Activated T-cell treated with anti-CD3 and anti-CD28 coated beads, Interleukin-2, amount 50 U/mL, for 4 hours (primary cell): ENCODE results near the gene SPOCK1. TPM values are rescaled to one million over a fixed set of nuclear protein-coding genes. Genes with fewer than 3 reads are reported as not detected.

Experiments used
- ATAC-seq, 2 donors: fragments of 200-7000 bp; cut with Tn5 transposase; one replicate each; pipeline ENCODE4 v1.10.0; 2021
- DNase-seq: peaks from one replicate; pipeline ENCODE4 v3.0.0-alpha.2; 2020
- H3K27me3 Mint-ChIP-seq: one replicate; pipeline ENCODE4 v1.8.0; 2021; ENCODE audit warnings: low read depth, mixed read lengths
- H3K36me3 Mint-ChIP-seq: one replicate; pipeline ENCODE4 v1.8.0; 2022; ENCODE audit warnings: mixed read lengths; ENCODE audit not compliant: insufficient read depth
- H3K4me1 Mint-ChIP-seq: one replicate; pipeline ENCODE4 v1.8.0; 2021; ENCODE audit warnings: low read depth, mixed read lengths
- H3K4me3 Mint-ChIP-seq: one replicate; pipeline ENCODE4 v1.8.0; 2021; ENCODE audit warnings: mild to moderate bottlenecking, moderate library complexity, mixed read lengths
- H3K9me3 Mint-ChIP-seq: one replicate; pipeline ENCODE4 v1.8.0; 2021; ENCODE audit warnings: mixed read lengths
- total RNA-seq, 3 donors: library from RNA; stranded (reverse); gene quantifications; one replicate each; pipeline ENCODE4 v1.2.1, GENCODE V29; 2021

SPOCK1 gene
- total RNA-seq, 3 donors from 2014 or later: not detected

- Mint-ChIP-seq H3K27me3 (peaks cover 3% of the 10 kb centered on the region), H3K9me3 (no peaks in the 10 kb centered on the region), H3K4me3 (no peak overlapping the region), H3K4me1 (no peaks in the 10 kb centered on the region), H3K36me3 (no peaks in the 10 kb centered on the region)
- no peak for ATAC-seq
- no peak for DNase-seq
Observed at GRCh38 chr5:137152616-137153015, 346.5 kb downstream of the SPOCK1 start.

- no peaks in the 10 kb centered on the region for H3K4me1 Mint-ChIP-seq
- ATAC-seq (no peak), DNase-seq (no peak)
- no peaks in the 10 kb centered on the region for H3K9me3 Mint-ChIP-seq
- no peak overlapping the region for H3K4me3 Mint-ChIP-seq
- peaks cover 3% of the 10 kb centered on the region for H3K27me3 Mint-ChIP-seq
- H3K36me3 Mint-ChIP-seq: no peaks in the 10 kb centered on the region
Observed at GRCh38 chr5:137148655-137149054, 350.5 kb downstream of the SPOCK1 start.

GRCh38 chr5:137148159-137148558 lies 351.0 kb downstream of the SPOCK1 start:
- H3K27me3 Mint-ChIP-seq: peaks cover 3% of the 10 kb centered on the region
- ATAC-seq (no peak), DNase-seq (no peak)
- H3K4me3 Mint-ChIP-seq: no peak overlapping the region
- H3K36me3 Mint-ChIP-seq: no peaks in the 10 kb centered on the region
- no peaks in the 10 kb centered on the region for H3K4me1 Mint-ChIP-seq
- H3K9me3 Mint-ChIP-seq: no peaks in the 10 kb centered on the region

- DNase-seq: no peak
- no peaks in the 10 kb centered on the region for H3K9me3 Mint-ChIP-seq
- H3K4me1 Mint-ChIP-seq: no peaks in the 10 kb centered on the region
- no peaks in the 10 kb centered on the region for H3K36me3 Mint-ChIP-seq
- ATAC-seq: no peak
- peaks cover 3% of the 10 kb centered on the region for H3K27me3 Mint-ChIP-seq
- H3K4me3 Mint-ChIP-seq: no peak overlapping the region
Observed at GRCh38 chr5:137147346-137147745, 351.8 kb downstream of the SPOCK1 start.

GRCh38 chr5:137146402-137146890 lies 352.7 kb downstream of the SPOCK1 start:
- peaks cover 3% of the 10 kb centered on the region for H3K27me3 Mint-ChIP-seq
- no peaks in the 10 kb centered on the region for H3K36me3 Mint-ChIP-seq
- DNase-seq: no peak
- H3K4me3 Mint-ChIP-seq: no peak overlapping the region
- H3K9me3 Mint-ChIP-seq: no peaks in the 10 kb centered on the region
- H3K4me1 Mint-ChIP-seq: no peaks in the 10 kb centered on the region
- ATAC-seq: no peak

- DNase-seq (no peak), ATAC-seq (no peak)
- no peak overlapping the region for H3K4me3 Mint-ChIP-seq
Observed at GRCh38 chr5:137145721-137146120, 353.4 kb downstream of the SPOCK1 start.

GRCh38 chr5:137144656-137145055 lies 354.5 kb downstream of the SPOCK1 start:
- no peak overlapping the region for H3K4me3 Mint-ChIP-seq
- no peaks in the 10 kb centered on the region for H3K4me1 Mint-ChIP-seq
- H3K27me3 Mint-ChIP-seq: peaks cover 3% of the 10 kb centered on the region
- H3K9me3 Mint-ChIP-seq: no peaks in the 10 kb centered on the region
- H3K36me3 Mint-ChIP-seq: no peaks in the 10 kb centered on the region
- DNase-seq (no peak), ATAC-seq (no peak)

More at GRCh38 chr5:137145721-137146120, 353.4 kb downstream of the SPOCK1 start:
- no peaks in the 10 kb centered on the region for H3K36me3 Mint-ChIP-seq
- H3K9me3 Mint-ChIP-seq: no peaks in the 10 kb centered on the region
- peaks cover 3% of the 10 kb centered on the region for H3K27me3 Mint-ChIP-seq
- no peaks in the 10 kb centered on the region for H3K4me1 Mint-ChIP-seq

- H3K4me3 Mint-ChIP-seq: no peak overlapping the region
- ATAC-seq (no peak), DNase-seq (no peak)
- H3K9me3 Mint-ChIP-seq: no peaks in the 10 kb centered on the region
- H3K36me3 Mint-ChIP-seq: no peaks in the 10 kb centered on the region
- no peaks in the 10 kb centered on the region for H3K4me1 Mint-ChIP-seq
- H3K27me3 Mint-ChIP-seq: peaks cover 1% of the 10 kb centered on the region
Observed at GRCh38 chr5:137142764-137143605, 356.1 kb downstream of the SPOCK1 start.

GRCh38 chr5:137142346-137142745 lies 356.8 kb downstream of the SPOCK1 start:
- Mint-ChIP-seq H3K9me3 (no peaks in the 10 kb centered on the region), H3K4me3 (no peak overlapping the region), H3K4me1 (no peaks in the 10 kb centered on the region), H3K36me3 (no peaks in the 10 kb centered on the region), H3K27me3 (no peaks in the 10 kb centered on the region)
- no peak for ATAC-seq
- DNase-seq: no peak

- no peak for ATAC-seq
- H3K4me1 Mint-ChIP-seq: no peaks in the 10 kb centered on the region
Observed at GRCh38 chr5:137141779-137142178, 357.3 kb downstream of the SPOCK1 start.

GRCh38 chr5:137136991-137137632 lies 362.0 kb downstream of the SPOCK1 start:
- no peaks in the 10 kb centered on the region for H3K4me1 Mint-ChIP-seq

More at GRCh38 chr5:137141779-137142178, 357.3 kb downstream of the SPOCK1 start:
- H3K36me3 Mint-ChIP-seq: no peaks in the 10 kb centered on the region
- no peak overlapping the region for H3K4me3 Mint-ChIP-seq
- no peaks in the 10 kb centered on the region for H3K27me3 Mint-ChIP-seq
- no peaks in the 10 kb centered on the region for H3K9me3 Mint-ChIP-seq
- DNase-seq: no peak

GRCh38 chr5:137134920-137135532 lies 364.1 kb downstream of the SPOCK1 start:
- Mint-ChIP-seq H3K9me3 (no peaks in the 10 kb centered on the region), H3K4me1 (no peaks in the 10 kb centered on the region), H3K4me3 (no peak overlapping the region), H3K36me3 (no peaks in the 10 kb centered on the region), H3K27me3 (peaks cover 4% of the 10 kb centered on the region)
- DNase-seq (no peak), ATAC-seq (no peak)

More at GRCh38 chr5:137136991-137137632, 362.0 kb downstream of the SPOCK1 start:
- H3K36me3 Mint-ChIP-seq: no peaks in the 10 kb centered on the region
- no peaks in the 10 kb centered on the region for H3K27me3 Mint-ChIP-seq
- DNase-seq: no peak
- no peak overlapping the region for H3K4me3 Mint-ChIP-seq
- H3K9me3 Mint-ChIP-seq: no peaks in the 10 kb centered on the region
- no peak for ATAC-seq

- Mint-ChIP-seq H3K27me3 (peaks cover 4% of the 10 kb centered on the region), H3K4me3 (no peak overlapping the region), H3K9me3 (no peaks in the 10 kb centered on the region), H3K4me1 (no peaks in the 10 kb centered on the region), H3K36me3 (no peaks in the 10 kb centered on the region)
- DNase-seq (no peak), ATAC-seq (no peak)
Observed at GRCh38 chr5:137129886-137130680, 369.0 kb downstream of the SPOCK1 start.

- ATAC-seq: no peak
- Mint-ChIP-seq H3K4me3 (no peak overlapping the region), H3K9me3 (no peaks in the 10 kb centered on the region), H3K4me1 (no peaks in the 10 kb centered on the region), H3K36me3 (no peaks in the 10 kb centered on the region), H3K27me3 (peaks cover 4% of the 10 kb centered on the region)
- no peak for DNase-seq
Observed at GRCh38 chr5:137128012-137128411, 371.1 kb downstream of the SPOCK1 start.
